GM18858 (cell line): ENCODE data around the gene SLC66A1.

Experiments
- ATAC-seq: cut with Tn5 transposase; IDR thresholded peaks from one replicate; pipeline ENCODE4 v1.9.1; 2021; ENCODE audit not compliant: unreplicated experiment

SLC66A1 gene

GRCh38 chr1:19342062-19342750 is 30.1 kb downstream of the SLC66A1 start:
- no peak for ATAC-seq

GRCh38 chr1:19342894-19343616 is 30.9 kb downstream of the SLC66A1 start:
- no peak for ATAC-seq

- no peak for ATAC-seq
Measured at GRCh38 chr1:19343617-19344350, 31.7 kb downstream of the SLC66A1 start.

- no peak for ATAC-seq
Measured at GRCh38 chr1:19344372-19344810, 32.3 kb downstream of the SLC66A1 start.

GRCh38 chr1:19344831-19345230 is 32.7 kb downstream of the SLC66A1 start:
- ATAC-seq = no peak

GRCh38 chr1:19345391-19345790 is 33.3 kb downstream of the SLC66A1 start:
- ATAC-seq = no peak

- no peak for ATAC-seq
Measured at GRCh38 chr1:19346026-19346425, 33.9 kb downstream of the SLC66A1 start.

- no peak for ATAC-seq
Measured at GRCh38 chr1:19347533-19348172, 35.5 kb downstream of the SLC66A1 start.

GRCh38 chr1:19348441-19349198 is 36.5 kb downstream of the SLC66A1 start:
- ATAC-seq = no peak

- ATAC-seq = no peak
Measured at GRCh38 chr1:19349999-19350398, 37.9 kb downstream of the SLC66A1 start.

GRCh38 chr1:19350566-19350965 is 38.4 kb downstream of the SLC66A1 start:
- ATAC-seq = no peak

- ATAC-seq = no peak
Measured at GRCh38 chr1:19351873-19352272, 39.7 kb downstream of the SLC66A1 start.

GRCh38 chr1:19352839-19353238 is 40.7 kb downstream of the SLC66A1 start:
- ATAC-seq = no peak

GRCh38 chr1:19353596-19353995 is 41.5 kb downstream of the SLC66A1 start:
- ATAC-seq = no peak

GRCh38 chr1:19354531-19354981 is 42.4 kb downstream of the SLC66A1 start:
- ATAC-seq = no peak

- ATAC-seq = no peak
Measured at GRCh38 chr1:19356266-19356665, 44.1 kb downstream of the SLC66A1 start.

GRCh38 chr1:19357299-19357986 is 45.3 kb downstream of the SLC66A1 start:
- no peak for ATAC-seq

- ATAC-seq = no peak
Measured at GRCh38 chr1:19358710-19359109, 46.6 kb downstream of the SLC66A1 start.

- no peak for ATAC-seq
Measured at GRCh38 chr1:19359357-19359756, 47.2 kb downstream of the SLC66A1 start.

GRCh38 chr1:19360016-19360415 is 47.9 kb downstream of the SLC66A1 start:
- ATAC-seq = no peak
